Activated CD8-positive, alpha-beta T cell treated with anti-CD3 and anti-CD28 coated beads, Interleukin-2, amount 10 ng/mL, durations not matched to agents 7 days and 5 days (primary cell): ENCODE data around the gene HPN. TPM values are rescaled to one million over a fixed set of nuclear protein-coding genes. Genes with fewer than 3 reads are reported as not detected.

ENCODE experiments used
- ATAC-seq: fragments of 150-1000 bp; cut with Tn5 transposase; one replicate; pipeline ENCODE4 v1.10.0; 2021; ENCODE audit warnings: moderate library complexity
- CTCF ChIA-PET: fragments of 350-600 bp; sonication (Branson Sonifier 250); formaldehyde crosslinking; loops from one replicate; lab custom pipeline; 2021; ENCODE audit warnings: antibody characterized with exemption; lab: Charles Lee
- POLR2A ChIA-PET: fragments of 350-600 bp; sonication (Branson Sonifier 250); formaldehyde crosslinking; loops from one replicate; lab custom pipeline; 2021; ENCODE audit warnings: antibody characterized with exemption; lab: Charles Lee
- DNase-seq: peaks from one replicate; pipeline ENCODE4 v3.0.0-alpha.2; 2020
- H3K27ac Mint-ChIP-seq: one replicate; pipeline ENCODE4 v1.8.0; 2021; ENCODE audit warnings: mild to moderate bottlenecking, mixed read lengths
- H3K27me3 Mint-ChIP-seq: one replicate; pipeline ENCODE4 v1.8.0; 2021; ENCODE audit warnings: low read depth, mixed read lengths
- H3K36me3 Mint-ChIP-seq: one replicate; pipeline ENCODE4 v1.8.0; 2021; ENCODE audit warnings: low read depth, mixed read lengths
- H3K4me1 Mint-ChIP-seq: one replicate; pipeline ENCODE4 v1.8.0; 2021; ENCODE audit warnings: low read depth, mixed read lengths
- H3K4me3 Mint-ChIP-seq: one replicate; pipeline ENCODE4 v1.8.0; 2021; ENCODE audit warnings: mild to moderate bottlenecking, mixed read lengths
- H3K9me3 Mint-ChIP-seq: one replicate; pipeline ENCODE4 v1.8.0; 2022; ENCODE audit warnings: mixed read lengths; ENCODE audit not compliant: insufficient read depth
- total RNA-seq, 2 experiments: library from RNA; stranded (reverse); gene quantifications; one replicate each; pipeline ENCODE4 v1.2.3, GENCODE V29; 2021

Gene HPN
- total RNA-seq, 2 experiments from 2014 or later, result not detected

DNA sequence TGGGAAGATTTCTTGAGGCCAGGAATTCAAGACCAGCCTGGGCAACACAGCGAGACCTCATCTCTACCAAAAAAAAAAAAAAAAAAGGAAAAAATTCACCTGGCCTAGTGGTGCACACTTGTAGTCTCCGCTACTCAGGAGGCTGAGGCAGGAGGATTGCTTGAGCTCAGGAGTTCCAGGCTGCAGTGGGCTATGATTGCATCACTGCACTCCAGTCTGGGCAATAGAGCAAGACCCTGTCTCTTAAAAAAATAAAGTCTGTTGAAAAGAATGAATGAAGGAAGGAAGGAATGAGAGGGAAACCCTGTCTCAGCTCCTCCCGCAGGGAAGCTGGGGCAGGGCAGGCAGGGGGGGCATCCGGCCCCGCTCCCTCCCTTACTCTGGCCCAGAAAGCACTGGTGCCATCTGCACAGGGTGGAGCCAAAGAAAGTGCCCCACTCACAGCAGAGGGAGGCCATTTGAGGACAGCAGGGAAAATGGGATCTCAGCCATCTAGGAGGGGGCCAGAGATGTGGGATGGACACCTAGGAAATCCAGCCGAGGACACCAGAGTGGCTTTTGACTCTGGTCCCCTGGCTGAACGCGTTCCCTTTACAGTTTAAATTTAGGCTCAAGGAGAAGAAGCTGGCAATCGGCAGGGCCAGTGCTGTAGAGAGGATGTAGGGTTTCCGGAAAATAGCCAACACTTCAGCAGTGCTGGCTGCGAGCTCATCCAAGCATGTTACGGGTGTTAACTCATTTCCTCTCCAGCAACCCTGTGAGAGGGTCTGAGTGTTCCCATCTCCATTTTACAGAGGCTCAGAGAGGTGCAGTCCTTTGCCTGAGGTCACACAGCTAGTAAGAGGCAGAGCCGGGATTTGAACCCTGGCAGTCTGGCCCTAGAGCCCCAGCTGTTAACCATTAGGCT, 3.6 kb upstream of the HPN start:
- no peak overlapping the region for H3K27ac Mint-ChIP-seq
- DNase-seq (no peak), ATAC-seq (no peak)
- H3K36me3 Mint-ChIP-seq, result no peaks in the 10 kb centered on the region
- no peaks in the 10 kb centered on the region for H3K9me3 Mint-ChIP-seq
- ChIA-PET CTCF (interaction anchor here (0.7 to 0.9 kb wide), 2 partner anchors 29 to 65 kb away, joined by 3 to 4 read pairs; no protein-coding TSS in a partner anchor), POLR2A (no interaction called here)
- H3K4me3 Mint-ChIP-seq, result no peak overlapping the region
- peaks cover 22% of the 10 kb centered on the region for H3K27me3 Mint-ChIP-seq
- H3K4me1 Mint-ChIP-seq, result peaks cover 17% of the 10 kb centered on the region

DNA sequence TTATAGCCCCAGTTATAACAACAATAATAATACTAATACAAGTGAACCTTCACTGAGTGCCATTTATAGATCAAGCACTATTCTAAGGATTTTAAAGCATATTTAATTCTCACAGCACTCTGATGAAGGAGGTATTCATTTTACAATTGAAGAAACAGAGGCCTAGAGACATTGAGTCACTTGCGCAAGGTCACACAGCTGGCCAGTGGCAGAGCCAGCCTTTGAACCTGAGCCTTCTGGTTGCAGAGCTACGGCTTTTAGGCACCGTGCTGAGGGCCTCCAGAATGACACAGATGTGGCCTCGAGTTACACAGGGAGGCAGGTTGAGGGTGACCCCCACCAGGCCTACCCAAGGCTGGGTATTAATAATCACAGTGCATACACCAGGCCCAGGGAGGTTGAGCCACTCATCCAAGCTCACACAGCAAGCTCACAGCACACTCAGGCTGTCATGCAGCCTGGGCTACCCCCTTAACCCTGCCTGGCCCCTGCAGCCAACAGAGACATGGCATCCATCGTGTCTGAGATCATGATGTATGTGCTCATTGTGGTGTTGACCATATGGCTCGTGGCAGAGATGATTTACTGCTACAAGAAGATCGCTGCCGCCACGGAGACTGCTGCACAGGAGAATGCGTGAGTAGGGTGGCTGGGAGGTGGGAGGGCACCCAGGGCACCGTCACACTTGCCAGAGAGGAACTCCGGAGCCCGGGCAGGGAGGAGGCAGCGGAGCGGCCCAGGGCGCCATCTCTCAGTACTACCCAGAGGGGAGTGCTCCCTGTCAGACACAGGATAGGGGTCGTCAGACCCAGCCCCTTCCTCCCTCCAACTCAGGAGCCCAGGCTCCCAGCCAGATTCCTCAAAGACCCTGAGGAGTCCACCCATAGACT, 2.7 kb upstream of the HPN start:
- ChIA-PET CTCF (interaction anchor here (0.7 to 0.9 kb wide), 2 partner anchors 28 to 66 kb away, joined by 3 to 4 read pairs; no protein-coding TSS in a partner anchor), POLR2A (no interaction called here)
- Mint-ChIP-seq H3K27me3 (peaks cover 16% of the 10 kb centered on the region), H3K9me3 (no peaks in the 10 kb centered on the region), H3K36me3 (no peaks in the 10 kb centered on the region), H3K4me3 (no peak overlapping the region), H3K27ac (no peak overlapping the region), H3K4me1 (peaks cover 17% of the 10 kb centered on the region)
- ATAC-seq (no peak), DNase-seq (no peak)

GRCh38 chr19:35039881-35040825, 1.4 kb upstream of the HPN start:
- Mint-ChIP-seq H3K4me3 (peak overlapping the region; percentile 38), H3K9me3 (no peaks in the 10 kb centered on the region), H3K27me3 (peaks cover 15% of the 10 kb centered on the region), H3K4me1 (peaks cover 23% of the 10 kb centered on the region), H3K36me3 (no peaks in the 10 kb centered on the region), H3K27ac (no peak overlapping the region)
- ChIA-PET POLR2A (no interaction called here), CTCF (no interaction called here)
- DNase-seq (no peak), ATAC-seq (no peak)

- DNase-seq (no peak), ATAC-seq (no peak)
- Mint-ChIP-seq H3K36me3 (no peaks in the 10 kb centered on the region), H3K27me3 (peaks cover 15% of the 10 kb centered on the region), H3K4me1 (peaks cover 31% of the 10 kb centered on the region), H3K4me3 (peak overlapping the region; percentile 38), H3K27ac (no peak overlapping the region), H3K9me3 (no peaks in the 10 kb centered on the region)
- ChIA-PET POLR2A (no interaction called here), CTCF (no interaction called here)
Measured at GRCh38 chr19:35040826-35041547, 534 bp upstream of the HPN start.

DNA sequence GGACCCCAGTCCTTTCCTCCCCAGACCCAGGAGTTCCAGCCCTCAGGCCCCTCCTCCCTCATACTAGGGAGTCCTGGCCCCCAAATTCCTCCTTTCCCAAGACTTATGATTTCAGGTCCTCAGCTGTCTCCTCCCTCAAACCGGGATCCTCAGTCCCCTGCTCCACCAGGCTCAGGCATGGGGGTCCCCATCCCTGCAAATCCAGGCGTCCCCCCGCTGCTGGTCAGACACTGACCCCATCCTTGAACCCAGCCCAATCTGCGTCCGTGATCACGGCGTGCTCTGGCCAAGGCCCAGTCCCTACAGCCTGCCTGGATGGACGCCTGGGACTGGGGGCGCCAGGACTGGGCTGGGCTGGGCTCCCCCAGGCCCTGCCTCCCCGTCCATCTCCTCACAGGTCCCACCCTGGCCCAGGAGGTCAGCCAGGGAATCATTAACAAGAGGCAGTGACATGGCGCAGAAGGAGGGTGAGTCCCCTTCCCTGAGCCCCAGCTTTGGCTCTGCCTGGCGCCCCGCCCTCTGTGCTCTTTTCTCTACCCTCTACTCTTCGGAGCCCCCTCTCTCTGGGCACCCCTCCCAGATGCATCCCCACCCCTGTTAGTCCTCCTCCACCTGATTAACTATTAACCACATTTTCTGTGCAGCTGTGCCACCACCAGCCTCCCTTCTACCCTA, 672 bp downstream of the HPN start:
- CTCF ChIA-PET, result interaction anchor here (3.6 kb wide), 1 partner anchor 57 kb away, joined by 14 read pairs; no protein-coding TSS in a partner anchor
- DNase-seq (no peak), ATAC-seq (no peak)
- Mint-ChIP-seq H3K4me1 (peaks cover 31% of the 10 kb centered on the region), H3K27ac (no peak overlapping the region), H3K36me3 (no peaks in the 10 kb centered on the region), H3K4me3 (no peak overlapping the region), H3K9me3 (no peaks in the 10 kb centered on the region), H3K27me3 (peaks cover 15% of the 10 kb centered on the region)
- POLR2A ChIA-PET, result no interaction called here

GRCh38 chr19:35042954-35043604, 1.6 kb downstream of the HPN start:
- Mint-ChIP-seq H3K36me3 (no peaks in the 10 kb centered on the region), H3K4me1 (peaks cover 31% of the 10 kb centered on the region), H3K4me3 (no peak overlapping the region), H3K9me3 (no peaks in the 10 kb centered on the region), H3K27me3 (peaks cover 15% of the 10 kb centered on the region), H3K27ac (no peak overlapping the region)
- POLR2A ChIA-PET, result no interaction called here
- ATAC-seq, result no peak
- no peak for DNase-seq
- CTCF ChIA-PET, result interaction anchor here (1.2 to 3.6 kb wide), 8 partner anchors 12 to 151 kb away, joined by 3 to 20 read pairs (median 10); no protein-coding TSS in a partner anchor

GRCh38 chr19:35043906-35044305, 2.4 kb downstream of the HPN start:
- H3K27me3 Mint-ChIP-seq, result peaks cover 13% of the 10 kb centered on the region
- CTCF ChIA-PET, result interaction anchor here (0.7 to 3.6 kb wide), 33 partner anchors 10 to 416 kb away, joined by 3 to 20 read pairs (median 4); partner anchors contain the start of gene ZNF30
- H3K4me1 Mint-ChIP-seq, result peaks cover 27% of the 10 kb centered on the region
- no peaks in the 10 kb centered on the region for H3K36me3 Mint-ChIP-seq
- no peak overlapping the region for H3K4me3 Mint-ChIP-seq
- H3K9me3 Mint-ChIP-seq, result no peaks in the 10 kb centered on the region
- ATAC-seq (no peak), DNase-seq (no peak)
- H3K27ac Mint-ChIP-seq, result no peak overlapping the region
- POLR2A ChIA-PET, result no interaction called here

- H3K4me3 Mint-ChIP-seq, result no peak overlapping the region
- peaks cover 10% of the 10 kb centered on the region for H3K27me3 Mint-ChIP-seq
- CTCF ChIA-PET, result interaction anchor here (0.7 to 3.6 kb wide), 34 partner anchors 10 to 415 kb away, joined by 3 to 20 read pairs (median 4); partner anchors contain the start of gene ZNF30
- no peaks in the 10 kb centered on the region for H3K9me3 Mint-ChIP-seq
- DNase-seq (peak; percentile 71), ATAC-seq (no peak)
- no peaks in the 10 kb centered on the region for H3K36me3 Mint-ChIP-seq
- POLR2A ChIA-PET, result no interaction called here
- peaks cover 27% of the 10 kb centered on the region for H3K4me1 Mint-ChIP-seq
- H3K27ac Mint-ChIP-seq, result no peak overlapping the region
Measured at GRCh38 chr19:35044317-35045117, 3.0 kb downstream of the HPN start.

DNA sequence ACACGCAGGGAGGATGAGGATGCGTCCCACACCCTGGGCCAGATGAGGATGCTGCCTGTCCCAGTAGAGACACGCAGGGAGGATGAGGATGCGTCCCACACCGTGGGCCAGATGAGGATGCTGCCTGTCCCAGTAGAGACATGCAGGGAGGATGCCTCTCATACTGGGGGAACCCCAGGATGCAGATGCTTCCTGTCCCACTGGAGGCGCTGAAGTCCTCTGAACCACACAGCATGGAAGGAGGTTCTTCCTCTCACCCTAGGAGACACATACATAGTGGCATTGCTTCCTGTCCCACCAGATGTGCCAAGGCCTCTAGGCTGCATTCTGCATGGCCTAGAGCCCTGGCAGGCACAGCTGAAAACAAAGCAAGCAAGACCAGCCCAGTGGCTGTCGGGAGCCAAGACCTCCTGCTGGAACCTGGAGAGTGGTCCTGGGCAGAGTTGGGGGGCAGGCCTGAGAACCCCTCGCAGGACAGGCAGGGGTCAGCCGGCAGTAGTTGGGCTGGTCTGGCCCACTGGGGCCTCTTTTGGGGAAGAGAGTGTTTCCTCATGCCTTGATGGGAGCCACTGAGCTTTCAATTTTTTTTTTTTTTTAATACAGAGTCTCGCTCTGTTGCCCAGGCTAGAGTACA, 4.3 kb downstream of the HPN start:
- DNase-seq, result peak; percentile 68
- ChIA-PET POLR2A (no interaction called here), CTCF (interaction anchor here (3.6 kb wide), 1 partner anchor 60 kb away, joined by 14 read pairs; no protein-coding TSS in a partner anchor)
- no peaks in the 10 kb centered on the region for H3K9me3 Mint-ChIP-seq
- H3K36me3 Mint-ChIP-seq, result no peaks in the 10 kb centered on the region
- peaks cover 20% of the 10 kb centered on the region for H3K4me1 Mint-ChIP-seq
- no peak overlapping the region for H3K27ac Mint-ChIP-seq
- peaks cover 3% of the 10 kb centered on the region for H3K27me3 Mint-ChIP-seq
- no peak overlapping the region for H3K4me3 Mint-ChIP-seq
- ATAC-seq, result peak; percentile 89
